ENCODE measurements around the gene RPS17. TPM values are rescaled to one million over a fixed set of nuclear protein-coding genes. Genes with fewer than 3 reads are reported as not detected.

Gene RPS17
- total and polyA plus RNA-seq, 2 donors (not counting 1 experiment from before 2014, with no cell fraction given), result 2,297 to 5,877 TPM

DNA sequence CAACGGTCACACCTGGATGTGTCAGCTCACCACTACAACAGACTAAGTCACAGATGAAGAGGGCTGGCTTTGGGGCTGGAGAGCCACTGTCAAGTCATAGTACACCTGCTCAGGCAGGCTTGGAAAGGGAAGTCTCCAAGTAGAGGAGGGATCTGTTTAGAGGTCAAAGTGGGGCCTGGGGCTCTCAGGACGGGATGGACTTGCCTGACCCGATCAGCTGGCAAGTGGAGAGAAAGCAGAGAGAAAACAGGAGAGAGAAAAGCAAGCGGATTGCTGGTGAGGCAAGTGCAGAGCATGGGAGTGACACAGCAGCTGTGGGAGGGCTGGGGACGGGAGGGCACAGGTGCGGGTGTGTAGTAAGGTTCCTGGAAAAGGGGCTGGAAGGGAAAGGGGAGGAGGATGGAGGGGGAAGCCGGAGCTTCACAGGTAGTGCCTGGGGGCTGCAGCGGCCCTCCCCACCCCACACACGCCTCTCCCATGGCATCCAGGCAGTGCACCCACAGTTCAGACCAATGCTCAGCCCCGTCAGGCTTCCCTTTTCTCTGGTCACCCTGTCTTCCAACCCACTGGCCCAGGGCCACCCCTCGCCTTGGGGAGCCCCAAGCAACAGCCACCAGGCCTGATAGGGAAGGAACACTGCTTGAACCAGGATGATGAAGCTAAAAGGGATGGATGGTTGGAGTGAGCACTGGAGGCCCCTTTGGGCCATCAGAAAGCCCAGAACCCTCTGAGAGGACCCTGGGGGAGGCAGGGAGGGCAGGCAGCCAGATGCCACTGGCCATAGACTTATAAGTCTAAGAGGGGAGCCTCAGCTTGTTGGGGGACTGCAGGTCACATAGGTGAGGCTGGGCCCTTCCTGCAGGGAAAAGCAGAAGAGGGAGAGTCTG is 8.5 kb downstream of the RPS17 start:
- no peaks in the 10 kb centered on the region for H3K79me2 ChIP-seq (ENCODE audit: control insufficient read depth, insufficient read depth, low read length)
- CTCF ChIA-PET, result interaction anchor here (0.8 to 3.4 kb wide), 6 partner anchors 10 to 473 kb away, joined by 3 to 52 read pairs (median 4); partner anchors contain the start of gene RPS17

More for the DNA sequence above, 8.5 kb downstream of the RPS17 start:
- intact Hi-C loops (cut with micrococcal nuclease), result no loop called here
- Histone ChIP-seq H2AFZ (ENCODE audit: insufficient read depth, low read depth, low read length, poor library complexity, severe bottlenecking) (no peak overlapping the region), H3K36me3 (replicated peaks in 1 of 2; ENCODE audit: control extremely low read depth in 1 of 2, control insufficient read depth in 1 of 2, extremely low read depth in 1 of 2, insufficient read depth in 2 of 2, low read length in 1 of 2) (peaks cover 0 to 14% of the 10 kb centered on the region in 2 experiments), H3K4me1 (ENCODE audit: control insufficient read depth in 2 of 2, insufficient read depth in 2 of 2, low read length in 2 of 2) (peaks cover 4 to 10% of the 10 kb centered on the region in 2 donors), H3K4me2 (replicated peaks; ENCODE audit: low read depth, low read length, poor library complexity, severe bottlenecking) (no peak overlapping the region), H3K9ac (ENCODE audit: low read length) (no peak overlapping the region), H3K27me3 (replicated peaks in 1 of 4; ENCODE audit: control extremely low read depth in 1 of 4, control insufficient read depth in 3 of 4, insufficient read depth in 4 of 4, low read length in 3 of 4) (no peaks in the 10 kb centered on the region), H3K9me3 (ENCODE audit: control extremely low read depth in 1 of 3, control insufficient read depth in 2 of 3, insufficient read depth in 1 of 3, low read length in 2 of 3) (no peaks in the 10 kb centered on the region), H4K20me1 (ENCODE audit: control insufficient read depth, insufficient read depth, low read length, poor library complexity, severe bottlenecking) (no peaks in the 10 kb centered on the region), H3K4me3 (ENCODE audit: control extremely low read depth in 1 of 5, extremely low read depth in 1 of 5, insufficient read depth in 1 of 5, low read depth in 2 of 5, low read length in 4 of 5) (no peak overlapping the region), H3K27ac (ENCODE audit: low read length in 2 of 2) (no peak overlapping the region)
- Mint-ChIP-seq H3K9me3 (ENCODE audit: insufficient read depth) (no peaks in the 10 kb centered on the region), H3K27me3 (no peaks in the 10 kb centered on the region), H3K4me1 (peaks cover 10% of the 10 kb centered on the region), H3K27ac (peak overlapping the region; percentile 32), H3K4me3 (no peak overlapping the region)
- 88% methylated on average over 7 of the region's 11 CpGs for WGBS (ENCODE audit: insufficient coverage)
- TF ChIP-seq, protein P1, sequence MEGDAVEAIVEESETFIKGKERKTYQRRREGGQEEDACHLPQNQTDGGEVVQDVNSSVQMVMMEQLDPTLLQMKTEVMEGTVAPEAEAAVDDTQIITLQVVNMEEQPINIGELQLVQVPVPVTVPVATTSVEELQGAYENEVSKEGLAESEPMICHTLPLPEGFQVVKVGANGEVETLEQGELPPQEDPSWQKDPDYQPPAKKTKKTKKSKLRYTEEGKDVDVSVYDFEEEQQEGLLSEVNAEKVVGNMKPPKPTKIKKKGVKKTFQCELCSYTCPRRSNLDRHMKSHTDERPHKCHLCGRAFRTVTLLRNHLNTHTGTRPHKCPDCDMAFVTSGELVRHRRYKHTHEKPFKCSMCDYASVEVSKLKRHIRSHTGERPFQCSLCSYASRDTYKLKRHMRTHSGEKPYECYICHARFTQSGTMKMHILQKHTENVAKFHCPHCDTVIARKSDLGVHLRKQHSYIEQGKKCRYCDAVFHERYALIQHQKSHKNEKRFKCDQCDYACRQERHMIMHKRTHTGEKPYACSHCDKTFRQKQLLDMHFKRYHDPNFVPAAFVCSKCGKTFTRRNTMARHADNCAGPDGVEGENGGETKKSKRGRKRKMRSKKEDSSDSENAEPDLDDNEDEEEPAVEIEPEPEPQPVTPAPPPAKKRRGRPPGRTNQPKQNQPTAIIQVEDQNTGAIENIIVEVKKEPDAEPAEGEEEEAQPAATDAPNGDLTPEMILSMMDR (IDR thresholded peaks at IDR 0.05), result no peak
- no peak for TF ChIP-seq EZH2 (IDR thresholded peaks at IDR 0.05; ENCODE audit: borderline replicate concordance, insufficient read depth, low read depth, low read length, poor library complexity, severe bottlenecking)
- DNase-seq (no peak), ATAC-seq (ENCODE audit: low read depth) (no peak)
- POLR2A ChIA-PET, result interaction anchor here (1.1 to 2.6 kb wide), 2 partner anchors 8 to 536 kb away, joined by 3 to 17 read pairs; partner anchors contain the start of gene RPS17

Data from B cell (primary cell).